HepG2 (cell line): Measurements from ENCODE around the gene PLEKHG4. TPM values are rescaled to one million over a fixed set of nuclear protein-coding genes. Genes with fewer than 3 reads are reported as not detected.
A peak's percentile ranks its signal among the peaks of the same experiment; 100 is the strongest.

Experiments used
- CCDC6 ChIP-seq: sonication (generic); formaldehyde crosslinking; IDR thresholded peaks from 2 replicates; pipeline ENCODE4 v1.8.1; 2022; ENCODE audit warnings: mild to moderate bottlenecking, missing genetic modification reagents, moderate library complexity
- FOXA3 ChIP-seq: IDR thresholded peaks from 2 replicates; pipeline ENCODE4 v1.6.1; 2016; ENCODE audit warnings: missing genetic modification reagents, missing compliant biosample characterization
- KAT8 ChIP-seq: IDR thresholded peaks from 2 replicates; pipeline ENCODE4 v1.6.1; 2016; ENCODE audit warnings: missing genetic modification reagents, missing compliant biosample characterization
- NRL ChIP-seq: sonication (generic); formaldehyde crosslinking; IDR thresholded peaks from 2 replicates; pipeline ENCODE4 v1.5.0; 2020; ENCODE audit warnings: missing genetic modification reagents, mild to moderate bottlenecking, moderate library complexity, borderline replicate concordance
- SAP130 ChIP-seq: IDR thresholded peaks from 2 replicates; pipeline ENCODE4 v1.6.1; 2016; ENCODE audit warnings: low read depth
- SNAPC2 ChIP-seq: sonication (generic); formaldehyde crosslinking; IDR thresholded peaks from 2 replicates; pipeline ENCODE4 v1.8.1; 2022; ENCODE audit warnings: mild to moderate bottlenecking, missing genetic modification reagents
- SRY ChIP-seq: sonication (generic); formaldehyde crosslinking; IDR thresholded peaks from 2 replicates; pipeline ENCODE4 v1.8.0; 2022; ENCODE audit warnings: mild to moderate bottlenecking, missing genetic modification reagents
- ZNF556 ChIP-seq: sonication (generic); formaldehyde crosslinking; IDR thresholded peaks from 2 replicates; pipeline ENCODE4 v1.4.0; 2020; ENCODE audit warnings: mild to moderate bottlenecking, missing genetic modification reagents, borderline replicate concordance
- ZNF563 ChIP-seq: sonication (generic); formaldehyde crosslinking; IDR thresholded peaks from 2 replicates; pipeline ENCODE4 v1.8.0; 2022; ENCODE audit warnings: mild to moderate bottlenecking, moderate library complexity, missing genetic modification reagents
- ZNF747 ChIP-seq: sonication (generic); formaldehyde crosslinking; IDR thresholded peaks from 2 replicates; pipeline ENCODE4 v1.8.1; 2023; ENCODE audit warnings: missing genetic modification reagents, mild to moderate bottlenecking, borderline replicate concordance
- ZNF816 ChIP-seq: sonication (generic); formaldehyde crosslinking; IDR thresholded peaks from 2 replicates; pipeline ENCODE4 v1.8.0; 2022; ENCODE audit warnings: missing genetic modification reagents, mild to moderate bottlenecking, borderline replicate concordance
- ZSCAN31 ChIP-seq: sonication (generic); formaldehyde crosslinking; IDR thresholded peaks from 2 replicates; pipeline ENCODE4 v1.5.0; 2020; ENCODE audit warnings: low read depth, mild to moderate bottlenecking, missing genetic modification reagents
- polyA plus RNA-seq, 8 experiments: library from polyadenylated mRNA; depleted of rRNA in 3 of 8; stranded (reverse) in 7 of 8; unstranded in 1 of 8; fragments of >200 nt; fragmentation: Illumina TruSeq in 4 of 8; extraction: Trizol in 4 of 8; gene quantifications; 2 replicates each; pipeline versions ENCODE4 v1.2.1 to v1.2.3, GENCODE V29; 2011 to 2016; ENCODE audit warnings: low read depth in 4 of 8, missing spikeins in 1 of 8, mixed read lengths in 1 of 8; ENCODE audit not compliant: insufficient read depth in 1 of 8
- total RNA-seq, 5 experiments: library from RNA; depleted of rRNA; stranded (reverse); fragments of >200 nt; fragmentation: Illumina TruSeq; extraction: Trizol; gene quantifications; 2 replicates each; pipeline ENCODE4 v1.2.3, GENCODE V29; 2016; ENCODE audit warnings: low read depth in 1 of 5
- TF ChIP-seq, protein P1 (sequence below): sonication (generic); formaldehyde crosslinking; IDR thresholded peaks from 2 replicates; pipeline ENCODE4 v1.4.0; 2020; ENCODE audit warnings: low read depth, mild to moderate bottlenecking, missing genetic modification reagents
- TF ChIP-seq, protein P2 (sequence below): sonication (generic); formaldehyde crosslinking; IDR thresholded peaks from 2 replicates; pipeline ENCODE4 v1.4.0; 2020; ENCODE audit warnings: mild to moderate bottlenecking, missing genetic modification reagents
- TF ChIP-seq, protein P3 (sequence below): sonication (generic); formaldehyde crosslinking; IDR thresholded peaks from 2 replicates; pipeline ENCODE4 v1.5.0; 2020; ENCODE audit warnings: missing genetic modification reagents
- TF ChIP-seq, protein P4 (sequence below), 2 experiments: sonication (generic) in 1 of 2; formaldehyde crosslinking in 1 of 2; IDR thresholded peaks; 2 replicates each; pipeline versions ENCODE4 v1.5.1 to v1.6.1; 2011 to 2020; ENCODE audit warnings: borderline replicate concordance in 1 of 2, low read depth in 1 of 2, low read length in 1 of 2, mild to moderate bottlenecking in 1 of 2, missing genetic modification reagents in 1 of 2, moderate library complexity in 1 of 2
- TF ChIP-seq, protein P5 (sequence below): sonication (generic); formaldehyde crosslinking; IDR thresholded peaks from 2 replicates; pipeline ENCODE4 v1.8.1; 2023; ENCODE audit warnings: mild to moderate bottlenecking, missing genetic modification reagents

PLEKHG4 gene
- total and polyA plus RNA-seq, 2 of the 13 experiments (the other 11 are each of a cell fraction or from before 2014, with no cell fraction given) = 7.1 to 13.6 TPM

DNA sequence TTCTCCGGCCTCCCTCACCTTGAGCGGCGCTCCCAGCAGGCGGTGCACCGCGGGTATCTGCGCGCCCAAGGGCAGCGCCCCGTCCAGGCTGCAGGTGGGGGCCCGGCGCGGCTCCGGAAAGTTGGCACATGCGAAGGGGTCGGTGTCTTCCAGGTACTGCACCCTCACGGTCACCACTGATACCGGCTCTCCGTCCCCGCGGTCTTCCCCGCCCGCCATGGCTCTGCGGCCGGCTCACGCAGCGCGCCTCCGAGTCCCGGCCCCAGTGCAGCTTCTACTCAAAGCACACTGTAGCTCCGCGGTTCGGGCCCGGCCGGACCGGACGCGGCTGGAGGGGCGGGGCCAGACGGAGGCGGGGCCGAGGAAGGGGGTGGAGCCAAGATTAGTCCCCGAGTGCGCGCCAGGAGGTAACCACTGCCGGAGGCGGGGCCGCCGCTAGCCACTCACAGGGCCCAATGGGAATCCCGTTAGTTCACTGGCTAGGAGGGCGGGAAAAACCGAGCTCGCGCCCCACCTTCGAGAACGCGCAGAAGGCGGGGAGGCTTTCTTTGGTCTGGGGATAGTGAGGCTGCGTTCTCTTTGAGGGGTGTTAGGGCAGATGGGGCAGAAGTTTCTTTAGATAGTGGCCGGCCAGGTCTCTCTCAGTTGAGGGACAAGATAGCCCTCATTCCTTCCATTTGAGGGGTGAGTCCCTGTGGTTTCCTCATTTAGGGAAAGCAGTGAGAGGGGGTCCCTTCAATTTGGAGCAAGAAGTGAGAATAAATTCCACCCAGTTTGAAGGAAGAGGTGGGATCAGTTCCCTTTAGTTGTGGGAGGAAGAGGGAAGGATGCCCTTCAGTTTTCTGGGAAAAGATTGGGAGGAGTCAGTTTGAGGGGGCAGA, 31.9 kb upstream of the PLEKHG4 start, which contains the start of gene FHOD1 (continued):
- TF ChIP-seq, protein P1, sequence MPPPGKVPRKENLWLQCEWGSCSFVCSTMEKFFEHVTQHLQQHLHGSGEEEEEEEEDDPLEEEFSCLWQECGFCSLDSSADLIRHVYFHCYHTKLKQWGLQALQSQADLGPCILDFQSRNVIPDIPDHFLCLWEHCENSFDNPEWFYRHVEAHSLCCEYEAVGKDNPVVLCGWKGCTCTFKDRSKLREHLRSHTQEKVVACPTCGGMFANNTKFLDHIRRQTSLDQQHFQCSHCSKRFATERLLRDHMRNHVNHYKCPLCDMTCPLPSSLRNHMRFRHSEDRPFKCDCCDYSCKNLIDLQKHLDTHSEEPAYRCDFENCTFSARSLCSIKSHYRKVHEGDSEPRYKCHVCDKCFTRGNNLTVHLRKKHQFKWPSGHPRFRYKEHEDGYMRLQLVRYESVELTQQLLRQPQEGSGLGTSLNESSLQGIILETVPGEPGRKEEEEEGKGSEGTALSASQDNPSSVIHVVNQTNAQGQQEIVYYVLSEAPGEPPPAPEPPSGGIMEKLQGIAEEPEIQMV (CRISPR knock-in tag) = no peak
- TF ChIP-seq KAT8 (CRISPR knock-in tag) = peak; percentile 49
- TF ChIP-seq ZNF747 (CRISPR knock-in tag) = peak; percentile 76
- TF ChIP-seq SNAPC2 (CRISPR knock-in tag) = peak; percentile 78; the same call in 1 of the 2 replicates
- TF ChIP-seq CCDC6 (CRISPR knock-in tag) = peak; percentile 75; the same call in 1 of the 2 replicates
- TF ChIP-seq, protein P2, sequence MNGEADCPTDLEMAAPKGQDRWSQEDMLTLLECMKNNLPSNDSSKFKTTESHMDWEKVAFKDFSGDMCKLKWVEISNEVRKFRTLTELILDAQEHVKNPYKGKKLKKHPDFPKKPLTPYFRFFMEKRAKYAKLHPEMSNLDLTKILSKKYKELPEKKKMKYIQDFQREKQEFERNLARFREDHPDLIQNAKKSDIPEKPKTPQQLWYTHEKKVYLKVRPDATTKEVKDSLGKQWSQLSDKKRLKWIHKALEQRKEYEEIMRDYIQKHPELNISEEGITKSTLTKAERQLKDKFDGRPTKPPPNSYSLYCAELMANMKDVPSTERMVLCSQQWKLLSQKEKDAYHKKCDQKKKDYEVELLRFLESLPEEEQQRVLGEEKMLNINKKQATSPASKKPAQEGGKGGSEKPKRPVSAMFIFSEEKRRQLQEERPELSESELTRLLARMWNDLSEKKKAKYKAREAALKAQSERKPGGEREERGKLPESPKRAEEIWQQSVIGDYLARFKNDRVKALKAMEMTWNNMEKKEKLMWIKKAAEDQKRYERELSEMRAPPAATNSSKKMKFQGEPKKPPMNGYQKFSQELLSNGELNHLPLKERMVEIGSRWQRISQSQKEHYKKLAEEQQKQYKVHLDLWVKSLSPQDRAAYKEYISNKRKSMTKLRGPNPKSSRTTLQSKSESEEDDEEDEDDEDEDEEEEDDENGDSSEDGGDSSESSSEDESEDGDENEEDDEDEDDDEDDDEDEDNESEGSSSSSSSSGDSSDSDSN (CRISPR knock-in tag) = peak; percentile 89
- TF ChIP-seq ZNF816 (CRISPR knock-in tag) = peak; percentile 88; the same call in 1 of the 2 replicates
- TF ChIP-seq NRL (CRISPR knock-in tag) = peak; percentile 89; the same call in 1 of the 2 replicates
- TF ChIP-seq SAP130 (CRISPR knock-in tag) = peak; percentile 91
- TF ChIP-seq, protein P3, sequence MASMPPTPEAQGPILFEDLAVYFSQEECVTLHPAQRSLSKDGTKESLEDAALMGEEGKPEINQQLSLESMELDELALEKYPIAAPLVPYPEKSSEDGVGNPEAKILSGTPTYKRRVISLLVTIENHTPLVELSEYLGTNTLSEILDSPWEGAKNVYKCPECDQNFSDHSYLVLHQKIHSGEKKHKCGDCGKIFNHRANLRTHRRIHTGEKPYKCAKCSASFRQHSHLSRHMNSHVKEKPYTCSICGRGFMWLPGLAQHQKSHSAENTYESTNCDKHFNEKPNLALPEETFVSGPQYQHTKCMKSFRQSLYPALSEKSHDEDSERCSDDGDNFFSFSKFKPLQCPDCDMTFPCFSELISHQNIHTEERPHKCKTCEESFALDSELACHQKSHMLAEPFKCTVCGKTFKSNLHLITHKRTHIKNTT (CRISPR knock-in tag) = no peak
- TF ChIP-seq, protein P4, sequence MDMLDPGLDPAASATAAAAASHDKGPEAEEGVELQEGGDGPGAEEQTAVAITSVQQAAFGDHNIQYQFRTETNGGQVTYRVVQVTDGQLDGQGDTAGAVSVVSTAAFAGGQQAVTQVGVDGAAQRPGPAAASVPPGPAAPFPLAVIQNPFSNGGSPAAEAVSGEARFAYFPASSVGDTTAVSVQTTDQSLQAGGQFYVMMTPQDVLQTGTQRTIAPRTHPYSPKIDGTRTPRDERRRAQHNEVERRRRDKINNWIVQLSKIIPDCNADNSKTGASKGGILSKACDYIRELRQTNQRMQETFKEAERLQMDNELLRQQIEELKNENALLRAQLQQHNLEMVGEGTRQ (IDR thresholded peaks at IDR 0.05; ENCODE audit: low read depth, low read length) = no peak
- TF ChIP-seq, protein P4 (CRISPR knock-in tag; IDR thresholded peaks at IDR 0.05; ENCODE audit: borderline replicate concordance) = peak; percentile 42; the same call in 1 of the 2 replicates
- TF ChIP-seq, protein P5, sequence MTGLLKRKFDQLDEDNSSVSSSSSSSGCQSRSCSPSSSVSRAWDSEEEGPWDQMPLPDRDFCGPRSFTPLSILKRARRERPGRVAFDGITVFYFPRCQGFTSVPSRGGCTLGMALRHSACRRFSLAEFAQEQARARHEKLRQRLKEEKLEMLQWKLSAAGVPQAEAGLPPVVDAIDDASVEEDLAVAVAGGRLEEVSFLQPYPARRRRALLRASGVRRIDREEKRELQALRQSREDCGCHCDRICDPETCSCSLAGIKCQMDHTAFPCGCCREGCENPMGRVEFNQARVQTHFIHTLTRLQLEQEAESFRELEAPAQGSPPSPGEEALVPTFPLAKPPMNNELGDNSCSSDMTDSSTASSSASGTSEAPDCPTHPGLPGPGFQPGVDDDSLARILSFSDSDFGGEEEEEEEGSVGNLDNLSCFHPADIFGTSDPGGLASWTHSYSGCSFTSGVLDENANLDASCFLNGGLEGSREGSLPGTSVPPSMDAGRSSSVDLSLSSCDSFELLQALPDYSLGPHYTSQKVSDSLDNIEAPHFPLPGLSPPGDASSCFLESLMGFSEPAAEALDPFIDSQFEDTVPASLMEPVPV (CRISPR knock-in tag) = peak; percentile 91
- no peak for TF ChIP-seq FOXA3 (CRISPR knock-in tag)
- TF ChIP-seq ZSCAN31 = 0 out of 2 replicates have a peak, but pooled peaks have one; percentile 57
- no peak for TF ChIP-seq ZNF556 (CRISPR knock-in tag)
- 0 out of 2 replicates have a peak, but pooled peaks have one; percentile 73 for TF ChIP-seq SRY (CRISPR knock-in tag)
- peak; percentile 81; the same call in 1 of the 2 replicates for TF ChIP-seq ZNF563 (CRISPR knock-in tag)
